Central memory CD8-positive, alpha-beta T cell (primary cell): ENCODE measurements around the gene AMBRA1.

ENCODE experiments used
- ATAC-seq: fragments of 150-1000 bp; cut with Tn5 transposase; replicated peaks from 2 replicates; pipeline ENCODE4 v1.10.0; 2022; ENCODE audit warnings: mild to moderate bottlenecking, moderate FRiP score, moderate number of reproducible peaks; ENCODE audit not compliant: poor library complexity, severe bottlenecking; ENCODE audit errors: extremely low read depth
- DNase-seq, 2 donors: peaks; one replicate each; pipeline ENCODE4 v3.0.0; 2021; ENCODE audit warnings: low spot score in 2 of 2
- H3K27ac Mint-ChIP-seq: one replicate; pipeline ENCODE4 v1.8.0; 2022; ENCODE audit warnings: low read depth, mild to moderate bottlenecking, moderate library complexity, mixed read lengths
- H3K27me3 Mint-ChIP-seq: one replicate; pipeline ENCODE4 v1.8.0; 2022; ENCODE audit warnings: mixed read lengths
- H3K36me3 Mint-ChIP-seq: one replicate; pipeline ENCODE4 v1.8.0; 2022; ENCODE audit warnings: mild to moderate bottlenecking, moderate library complexity, mixed read lengths; ENCODE audit not compliant: insufficient read depth
- H3K4me1 Mint-ChIP-seq: one replicate; pipeline ENCODE4 v1.8.0; 2022; ENCODE audit warnings: mixed read lengths
- H3K4me3 Mint-ChIP-seq: one replicate; pipeline ENCODE4 v1.8.0; 2022; ENCODE audit warnings: mild to moderate bottlenecking, moderate library complexity, mixed read lengths
- H3K9me3 Mint-ChIP-seq: one replicate; pipeline ENCODE4 v1.8.0; 2022; ENCODE audit warnings: mixed read lengths

The AMBRA1 gene

GRCh38 chr11:46435679-46436078 lies 158.1 kb downstream of the AMBRA1 start:
- H3K27me3 Mint-ChIP-seq = no peaks in the 10 kb centered on the region
- no peak overlapping the region for H3K4me3 Mint-ChIP-seq
- no peak for ATAC-seq
- H3K9me3 Mint-ChIP-seq = no peaks in the 10 kb centered on the region
- H3K36me3 Mint-ChIP-seq = peaks cover 23% of the 10 kb centered on the region
- peaks cover 10% of the 10 kb centered on the region for H3K4me1 Mint-ChIP-seq
- no peak overlapping the region for H3K27ac Mint-ChIP-seq
- no peak for DNase-seq

- DNase-seq (no peak), ATAC-seq (no peak)
- H3K4me1 Mint-ChIP-seq = no peaks in the 10 kb centered on the region
- H3K36me3 Mint-ChIP-seq = peaks cover 40% of the 10 kb centered on the region
- H3K27me3 Mint-ChIP-seq = no peaks in the 10 kb centered on the region
- no peak overlapping the region for H3K4me3 Mint-ChIP-seq
- H3K9me3 Mint-ChIP-seq = no peaks in the 10 kb centered on the region
- H3K27ac Mint-ChIP-seq = no peak overlapping the region
These were observed 162.6 kb downstream of the AMBRA1 start for GRCh38 chr11:46431211-46431610.

DNA sequence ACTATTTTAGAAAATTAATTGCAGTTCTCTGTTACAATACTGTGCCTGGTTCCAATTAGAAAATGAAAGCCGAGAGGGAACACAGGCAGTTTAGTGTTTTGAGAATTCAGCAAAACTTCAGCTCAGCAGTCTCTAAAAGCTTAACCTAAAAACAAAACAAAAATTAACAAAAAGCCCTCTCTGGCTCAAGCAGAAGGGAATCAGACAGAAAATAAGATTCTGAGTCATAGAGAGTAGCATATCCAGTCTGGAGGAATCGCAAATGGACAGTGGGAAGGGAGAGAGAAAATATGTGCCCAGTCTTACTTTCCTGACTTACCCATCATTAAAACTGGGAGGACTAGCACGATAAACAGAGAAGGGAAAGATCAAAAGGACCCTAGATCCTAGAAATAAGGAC lies 164.1 kb downstream of the AMBRA1 start:
- no peak for ATAC-seq
- no peaks in the 10 kb centered on the region for H3K4me1 Mint-ChIP-seq
- DNase-seq = no peak
- H3K4me3 Mint-ChIP-seq = no peak overlapping the region
- H3K27ac Mint-ChIP-seq = no peak overlapping the region
- no peaks in the 10 kb centered on the region for H3K27me3 Mint-ChIP-seq
- no peaks in the 10 kb centered on the region for H3K9me3 Mint-ChIP-seq
- H3K36me3 Mint-ChIP-seq = peaks cover 38% of the 10 kb centered on the region

DNA sequence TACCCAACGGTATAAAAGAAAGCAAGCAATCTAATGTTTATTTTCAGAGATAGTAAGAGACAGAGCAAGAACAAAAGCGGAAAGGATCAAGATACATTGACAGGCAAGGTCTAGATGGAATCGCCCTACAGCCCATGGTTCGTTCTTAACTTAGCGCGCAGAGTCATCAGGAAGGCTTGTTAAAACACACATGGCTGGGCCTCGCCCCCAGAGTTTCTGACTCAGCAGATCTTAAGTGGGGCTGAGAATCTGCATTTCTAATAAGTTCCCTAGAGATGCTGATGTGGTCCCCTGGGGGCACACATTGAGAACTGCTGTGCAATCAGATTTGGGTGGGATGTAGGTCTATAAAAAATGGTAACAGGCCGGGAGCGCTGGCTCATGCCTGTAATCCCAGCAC lies 166.5 kb downstream of the AMBRA1 start:
- Mint-ChIP-seq H3K27ac (no peak overlapping the region), H3K9me3 (no peaks in the 10 kb centered on the region), H3K4me1 (no peaks in the 10 kb centered on the region), H3K4me3 (no peak overlapping the region), H3K36me3 (peaks cover 36% of the 10 kb centered on the region), H3K27me3 (no peaks in the 10 kb centered on the region)
- no peak for ATAC-seq
- DNase-seq = no peak

DNA sequence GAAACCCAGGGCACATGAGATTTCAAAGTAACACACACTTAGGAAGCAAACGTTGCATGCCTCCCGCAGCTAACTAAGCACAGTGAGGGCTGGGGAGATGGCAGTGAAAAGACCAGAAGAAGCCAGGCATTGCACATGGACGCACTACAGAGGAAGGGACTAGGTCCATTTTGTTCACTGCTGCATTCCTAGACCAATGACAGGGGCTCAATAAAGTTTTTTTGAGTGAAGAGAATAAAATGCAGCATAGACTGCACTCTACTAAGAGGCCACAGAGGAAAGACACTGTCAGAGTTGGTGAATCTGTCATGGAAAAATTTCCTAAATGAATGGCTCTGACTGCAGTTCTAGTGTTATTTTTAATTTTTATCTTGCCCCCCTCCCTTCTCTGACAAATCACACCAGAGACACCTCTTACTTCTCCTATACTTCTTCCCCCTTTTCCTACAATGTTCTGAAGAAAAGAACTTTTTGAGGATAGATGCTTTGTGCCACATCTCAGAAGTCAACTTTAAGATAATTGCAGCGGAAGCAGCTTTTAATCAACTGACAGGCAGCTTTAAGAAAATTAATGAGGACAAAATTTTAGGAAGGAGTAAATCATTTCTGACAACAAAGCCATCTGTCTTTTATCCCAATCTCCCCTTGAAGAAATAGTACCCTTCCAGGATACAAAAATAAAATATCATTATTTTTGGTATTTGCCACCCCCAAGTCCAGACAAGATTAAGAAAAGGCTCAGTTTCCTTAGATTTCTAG lies 167.4 kb downstream of the AMBRA1 start:
- no peak for ATAC-seq

DNA sequence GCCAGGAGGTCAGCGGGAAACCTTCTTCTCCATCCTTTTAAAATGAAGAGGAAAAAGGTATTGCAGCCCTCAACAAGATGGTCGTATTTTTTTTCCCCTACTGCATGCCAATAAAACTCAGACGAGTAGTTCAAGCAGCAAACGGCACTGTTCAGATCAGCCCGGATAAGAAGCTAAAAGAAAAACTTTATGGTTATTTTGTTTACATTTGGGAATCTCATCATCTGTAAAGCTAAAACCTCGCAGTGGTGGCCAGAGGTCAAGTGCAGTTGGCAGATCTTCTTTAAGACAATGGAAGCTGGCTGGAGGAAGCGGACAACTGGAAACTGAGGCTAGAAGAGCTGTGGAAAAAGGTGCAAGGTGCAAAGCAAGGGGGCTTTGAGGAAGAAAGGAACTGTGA lies 171.2 kb downstream of the AMBRA1 start:
- Mint-ChIP-seq H3K4me1 (no peaks in the 10 kb centered on the region), H3K36me3 (peaks cover 34% of the 10 kb centered on the region), H3K9me3 (no peaks in the 10 kb centered on the region), H3K4me3 (no peak overlapping the region), H3K27me3 (no peaks in the 10 kb centered on the region), H3K27ac (no peak overlapping the region)
- no peak for DNase-seq
- no peak for ATAC-seq

More for the DNA sequence above, 167.4 kb downstream of the AMBRA1 start:
- H3K27me3 Mint-ChIP-seq = no peaks in the 10 kb centered on the region
- peaks cover 37% of the 10 kb centered on the region for H3K36me3 Mint-ChIP-seq
- no peak overlapping the region for H3K4me3 Mint-ChIP-seq
- no peaks in the 10 kb centered on the region for H3K4me1 Mint-ChIP-seq
- no peaks in the 10 kb centered on the region for H3K9me3 Mint-ChIP-seq
- no peak overlapping the region for H3K27ac Mint-ChIP-seq
- DNase-seq = no peak

DNA sequence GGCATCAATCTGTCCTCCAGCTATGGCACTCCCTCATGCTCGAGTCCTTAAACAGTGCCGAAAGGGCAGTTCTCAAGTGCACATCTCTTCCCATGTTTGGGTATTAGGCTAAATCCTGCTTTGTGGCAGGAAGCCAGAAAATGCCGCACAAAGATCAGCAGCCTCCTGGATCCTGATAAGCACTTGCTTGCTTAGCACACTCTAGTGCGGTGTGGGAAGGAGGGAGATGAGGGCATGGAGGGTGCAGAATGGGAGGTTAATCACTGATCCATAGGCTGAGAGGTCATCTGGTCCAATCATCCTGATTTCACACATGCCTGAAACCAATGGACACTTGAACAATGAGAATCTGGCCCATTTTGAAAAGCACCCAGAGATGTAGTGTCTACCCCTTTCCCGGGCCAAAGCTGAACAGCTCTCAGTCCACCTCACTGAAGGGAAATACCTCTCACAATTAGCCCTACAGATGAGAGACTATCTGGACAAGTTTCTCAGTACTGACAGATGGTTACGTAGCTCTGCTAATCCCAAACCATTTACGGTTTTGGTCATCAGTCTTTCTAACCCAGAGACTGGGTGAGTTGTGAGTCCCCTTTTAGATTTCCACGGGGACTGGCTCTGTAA lies 172.5 kb downstream of the AMBRA1 start:
- no peaks in the 10 kb centered on the region for H3K9me3 Mint-ChIP-seq
- no peak overlapping the region for H3K27ac Mint-ChIP-seq
- H3K36me3 Mint-ChIP-seq = peaks cover 35% of the 10 kb centered on the region
- ATAC-seq = no peak
- no peak for DNase-seq
- H3K4me3 Mint-ChIP-seq = no peak overlapping the region
- no peaks in the 10 kb centered on the region for H3K4me1 Mint-ChIP-seq
- no peaks in the 10 kb centered on the region for H3K27me3 Mint-ChIP-seq

DNA sequence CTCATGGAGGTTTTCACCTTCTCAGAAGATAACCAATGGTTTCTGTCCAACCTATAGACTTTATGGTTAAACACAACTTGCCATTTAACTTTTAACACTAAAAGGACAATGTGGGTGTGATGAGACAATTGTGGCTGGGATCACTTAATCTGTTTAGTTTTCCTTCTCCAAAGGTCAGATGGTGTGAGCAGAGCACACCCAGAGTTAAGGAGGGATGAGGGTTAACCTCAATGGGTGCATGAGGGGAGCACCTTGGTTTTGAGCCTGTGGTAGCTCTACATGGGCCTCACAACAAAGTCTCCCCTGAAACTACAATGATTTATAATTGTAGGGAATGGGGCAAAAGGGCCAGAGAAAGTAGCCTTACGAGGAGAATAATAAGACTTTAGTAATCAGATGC lies 173.3 kb downstream of the AMBRA1 start:
- Mint-ChIP-seq H3K4me3 (no peak overlapping the region), H3K4me1 (peaks cover 5% of the 10 kb centered on the region), H3K27ac (no peak overlapping the region), H3K27me3 (no peaks in the 10 kb centered on the region), H3K36me3 (peaks cover 36% of the 10 kb centered on the region), H3K9me3 (no peaks in the 10 kb centered on the region)
- ATAC-seq (no peak), DNase-seq (no peak)

DNA sequence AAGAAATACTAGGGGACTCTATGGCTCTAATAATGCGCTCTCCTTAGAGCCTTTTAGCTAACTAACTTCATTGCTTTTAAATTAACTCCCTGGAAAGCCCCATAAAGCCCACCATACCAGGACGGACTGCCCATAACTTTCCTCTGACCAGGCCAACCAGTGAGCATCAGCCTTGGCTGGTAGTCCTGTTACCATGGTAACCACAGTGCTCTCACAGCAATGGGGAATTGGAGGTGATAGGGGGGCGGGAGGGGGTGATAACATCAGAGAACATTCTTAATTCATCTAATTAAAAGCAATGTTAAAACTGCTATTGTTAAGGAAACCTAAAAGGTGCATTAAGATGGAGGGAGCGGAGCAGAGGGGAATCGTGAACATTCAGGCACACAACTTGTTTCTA lies 175.1 kb downstream of the AMBRA1 start:
- Mint-ChIP-seq H3K27ac (no peak overlapping the region), H3K9me3 (no peaks in the 10 kb centered on the region), H3K4me3 (no peak overlapping the region), H3K36me3 (peaks cover 30% of the 10 kb centered on the region), H3K4me1 (peaks cover 12% of the 10 kb centered on the region), H3K27me3 (no peaks in the 10 kb centered on the region)
- DNase-seq (no peak), ATAC-seq (no peak)

DNA sequence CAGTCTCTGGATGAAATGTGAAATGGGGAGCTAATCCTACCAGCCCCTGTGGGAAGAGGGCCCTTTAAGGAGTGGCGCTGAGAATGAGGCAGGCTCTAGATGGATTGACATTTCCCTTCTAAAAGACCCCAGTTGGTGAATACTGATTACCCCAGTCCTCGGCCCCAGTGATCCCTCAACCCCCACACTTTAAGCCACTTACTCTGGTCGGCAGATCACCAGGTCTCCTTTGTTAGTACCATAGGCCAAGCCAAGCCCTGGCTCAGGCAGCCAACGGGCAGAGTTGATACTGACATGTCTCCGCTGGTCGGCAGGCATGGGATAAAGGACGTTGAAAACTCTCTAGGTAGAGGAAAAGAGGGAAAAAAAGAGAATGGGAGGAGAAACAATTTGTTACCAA lies 176.1 kb downstream of the AMBRA1 start:
- DNase-seq (no peak), ATAC-seq (no peak)
- no peaks in the 10 kb centered on the region for H3K9me3 Mint-ChIP-seq
- no peaks in the 10 kb centered on the region for H3K27me3 Mint-ChIP-seq
- H3K4me1 Mint-ChIP-seq = peaks cover 12% of the 10 kb centered on the region
- no peak overlapping the region for H3K4me3 Mint-ChIP-seq
- no peak overlapping the region for H3K27ac Mint-ChIP-seq
- peaks cover 28% of the 10 kb centered on the region for H3K36me3 Mint-ChIP-seq

- ATAC-seq (no peak), DNase-seq (no peak)
- H3K27ac Mint-ChIP-seq = peak overlapping the region; percentile 68
- peaks cover 34% of the 10 kb centered on the region for H3K36me3 Mint-ChIP-seq
- no peak overlapping the region for H3K4me3 Mint-ChIP-seq
- peaks cover 12% of the 10 kb centered on the region for H3K4me1 Mint-ChIP-seq
- H3K9me3 Mint-ChIP-seq = no peaks in the 10 kb centered on the region
- no peaks in the 10 kb centered on the region for H3K27me3 Mint-ChIP-seq
These were observed 178.9 kb downstream of the AMBRA1 start for GRCh38 chr11:46414879-46415278.

GRCh38 chr11:46414466-46414796 lies 179.4 kb downstream of the AMBRA1 start:
- Mint-ChIP-seq H3K4me1 (peaks cover 12% of the 10 kb centered on the region), H3K9me3 (no peaks in the 10 kb centered on the region), H3K27ac (peak overlapping the region; percentile 68), H3K27me3 (no peaks in the 10 kb centered on the region), H3K36me3 (peaks cover 33% of the 10 kb centered on the region), H3K4me3 (no peak overlapping the region)
- DNase-seq (no peak), ATAC-seq (peak; percentile 40)

- Mint-ChIP-seq H3K27ac (peak overlapping the region; percentile 68), H3K36me3 (peaks cover 33% of the 10 kb centered on the region), H3K9me3 (no peaks in the 10 kb centered on the region), H3K4me3 (no peak overlapping the region), H3K27me3 (no peaks in the 10 kb centered on the region), H3K4me1 (peaks cover 12% of the 10 kb centered on the region)
- peak; percentile 24 for ATAC-seq
- DNase-seq = no peak
These were observed 179.9 kb downstream of the AMBRA1 start for GRCh38 chr11:46413760-46414465.
